Stimulated activated CD4-positive, alpha-beta T cell treated with anti-CD3 and anti-CD28 coated beads, Interleukin-1b, Interleukin-23, amount 100 ng/mL, for 1 hour (primary cell): ENCODE results near the gene DISC1.
"Not testable (repeated sequence)": the region's sequence is repeated elsewhere in the genome, so short reads cannot be mapped to it uniquely, and the experiment has no call there.

Source experiments
- DNase-seq, 2 donors: peaks; one replicate each; pipeline ENCODE4 v3.0.0-alpha.2; 2020; ENCODE audit warnings: low read depth in 2 of 2

Gene DISC1

DNA sequence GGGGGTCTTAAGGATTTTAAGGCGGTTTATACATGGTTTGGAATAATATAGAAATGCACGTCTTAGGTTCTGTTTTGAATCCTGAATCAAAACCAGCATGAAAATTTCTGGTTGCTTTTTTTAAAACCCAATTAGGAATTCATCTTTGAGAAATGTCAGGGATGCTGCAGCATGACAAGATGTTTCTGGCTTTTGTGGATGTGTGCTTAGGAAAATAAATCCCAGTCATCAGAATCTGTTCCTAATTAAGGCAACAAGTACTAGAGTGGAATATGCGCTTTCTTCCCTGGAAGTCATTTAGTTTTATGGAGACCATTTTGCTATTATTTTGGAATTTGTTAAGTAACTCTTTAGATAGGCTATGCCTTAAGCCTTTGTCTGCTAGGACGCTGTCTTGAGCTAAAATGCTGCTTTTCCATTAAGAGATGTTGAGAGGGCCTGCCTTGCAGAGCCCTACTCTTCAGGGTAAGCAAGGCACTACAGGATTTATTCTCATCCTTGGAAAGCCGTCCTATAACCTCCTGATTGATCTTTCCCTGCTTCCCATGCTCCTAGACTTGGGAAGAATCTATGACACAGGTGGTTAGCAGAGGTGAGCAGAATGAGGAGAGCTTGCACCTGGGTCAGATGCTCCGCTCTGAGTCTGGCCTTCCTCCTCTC, 332.8 kb downstream of the DISC1 start:
- no peak for DNase-seq

DNA sequence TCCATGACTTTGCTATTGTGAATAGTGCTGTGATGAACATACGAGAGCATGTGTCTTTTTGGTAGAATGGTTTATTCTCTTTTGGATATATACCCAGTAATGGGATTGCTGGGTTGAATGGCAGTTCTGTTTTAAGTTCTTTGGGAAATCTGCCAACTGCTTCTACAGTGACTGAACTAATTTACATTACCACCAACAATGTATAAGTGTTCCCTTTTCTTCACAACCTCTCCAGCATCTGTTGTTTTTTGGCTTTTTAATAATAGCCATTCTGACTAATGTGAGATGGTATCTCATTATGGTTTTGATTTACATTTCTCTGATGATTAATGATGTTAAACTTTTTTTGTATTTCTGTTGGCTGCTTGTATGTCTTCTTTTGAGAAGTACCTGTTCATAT, 335.2 kb downstream of the DISC1 start:
- not testable (repeated sequence) for DNase-seq

DNA sequence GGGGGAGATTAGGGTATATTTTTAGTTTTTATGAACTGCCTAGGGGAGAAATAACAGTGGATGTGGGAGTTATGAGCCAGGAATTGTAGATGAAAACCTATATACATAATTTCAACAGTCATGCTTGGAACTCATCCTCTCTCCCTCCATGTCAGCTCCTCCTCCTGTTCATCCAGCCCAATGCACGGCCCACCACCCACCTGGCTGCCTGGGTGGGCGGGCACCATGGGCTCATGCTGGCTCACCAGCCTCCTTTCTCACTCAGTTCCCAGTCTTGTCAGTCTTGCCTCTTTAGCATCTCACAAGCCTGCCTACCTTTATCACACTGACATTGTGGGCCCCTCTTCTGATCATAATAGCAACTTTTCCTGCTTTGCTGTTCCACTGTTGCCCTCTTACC, 336.0 kb downstream of the DISC1 start:
- no peak for DNase-seq

DNA sequence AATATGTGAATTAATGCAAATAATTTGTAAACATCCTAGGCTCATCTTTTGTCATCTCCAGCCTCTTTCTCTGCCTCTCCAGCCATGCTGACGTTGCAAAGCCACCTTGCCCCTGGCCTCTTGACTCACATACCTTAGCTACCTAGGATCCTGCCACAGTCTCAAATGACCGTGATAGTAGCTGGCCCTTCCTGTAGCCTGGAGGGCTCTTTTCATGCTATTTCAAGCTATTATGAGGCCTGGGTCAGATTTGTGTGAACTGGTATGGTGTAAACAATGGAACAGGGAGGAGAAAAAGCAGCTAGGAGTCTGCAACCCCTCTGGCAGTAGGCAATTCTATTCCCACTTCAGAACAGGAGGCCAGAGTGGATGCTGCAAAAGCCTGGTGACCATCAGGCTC, 337.7 kb downstream of the DISC1 start:
- no peak for DNase-seq

GRCh38 chr1:231964961-231965360, 338.4 kb downstream of the DISC1 start:
- no peak for DNase-seq

- DNase-seq = no peak
Observed at GRCh38 chr1:231965615-231966014, 339.0 kb downstream of the DISC1 start.

DNA sequence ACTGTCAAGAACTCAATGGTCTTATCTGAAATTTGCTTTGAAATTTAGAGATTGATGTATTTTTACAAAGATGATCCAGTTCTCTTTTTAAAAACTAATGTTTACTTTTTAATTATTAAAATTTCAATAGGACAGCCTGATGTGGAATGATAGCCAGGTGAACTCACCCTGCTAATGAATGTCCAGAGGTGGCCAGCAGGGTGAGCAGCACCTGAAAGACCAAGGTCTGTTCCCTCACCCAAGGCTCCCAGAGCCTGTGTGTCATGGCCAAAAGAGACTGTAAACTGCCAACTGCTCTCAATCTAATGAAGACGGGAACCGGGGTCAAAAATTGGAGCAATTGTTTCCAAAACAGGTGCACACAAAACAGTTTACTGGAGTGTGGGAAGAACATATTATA, 340.4 kb downstream of the DISC1 start:
- DNase-seq = no peak

DNA sequence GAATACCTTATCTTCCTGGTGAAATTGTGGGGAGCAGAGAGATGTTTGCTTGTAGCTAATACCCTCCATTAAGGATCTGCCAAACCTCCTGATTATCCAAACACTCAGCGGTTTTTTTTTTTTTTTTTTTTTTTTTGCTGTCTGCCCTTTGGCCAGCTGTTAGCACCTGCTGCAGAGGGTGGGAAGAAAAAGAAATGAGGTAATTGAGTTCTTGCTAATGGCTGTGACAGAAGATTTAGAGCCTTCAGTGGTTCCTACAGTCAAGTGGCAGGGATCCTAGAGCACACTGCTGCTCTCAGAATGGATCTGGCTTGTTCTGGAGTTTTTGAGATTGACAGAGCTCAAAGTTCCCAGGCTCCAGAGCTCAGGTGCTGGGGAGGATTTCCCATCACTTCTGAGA, 342.5 kb downstream of the DISC1 start:
- DNase-seq = no peak

GRCh38 chr1:231969761-231970160, 343.2 kb downstream of the DISC1 start:
- DNase-seq = not testable (repeated sequence)

GRCh38 chr1:231970684-231971083, 344.1 kb downstream of the DISC1 start:
- DNase-seq = no peak

DNA sequence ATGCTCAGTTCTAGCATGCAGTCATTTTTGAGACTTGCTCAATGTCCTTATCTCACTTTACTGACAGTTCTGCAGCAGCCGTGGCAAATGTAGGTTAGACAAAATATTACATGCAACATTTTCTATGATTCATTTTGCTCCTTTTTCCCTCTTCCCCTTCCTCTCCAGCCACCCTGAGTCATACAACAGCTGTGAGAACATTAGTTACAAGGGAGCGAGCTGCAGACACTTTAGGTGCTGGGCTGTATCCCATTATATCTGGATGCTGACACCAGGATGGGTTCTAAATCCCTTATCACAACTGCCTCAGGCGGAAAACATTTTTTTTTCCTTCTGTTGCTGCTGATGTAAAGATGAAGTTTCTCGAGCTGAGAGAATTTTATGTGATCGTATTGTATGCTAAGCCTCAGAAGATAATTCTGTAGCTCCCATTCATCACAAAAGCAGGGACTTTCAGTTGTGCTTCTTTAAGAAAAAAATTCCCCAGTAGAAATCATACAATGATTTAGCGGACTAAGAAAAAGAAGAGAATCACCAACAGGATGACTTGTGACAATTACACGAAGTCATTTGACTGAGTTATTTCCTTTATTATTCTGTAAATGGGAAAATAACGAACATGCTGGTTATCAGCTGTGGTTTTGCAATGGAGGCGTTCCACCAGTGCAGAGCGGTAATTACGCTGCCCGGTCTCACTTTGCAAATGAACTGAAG, 345.0 kb downstream of the DISC1 start:
- no peak for DNase-seq

DNA sequence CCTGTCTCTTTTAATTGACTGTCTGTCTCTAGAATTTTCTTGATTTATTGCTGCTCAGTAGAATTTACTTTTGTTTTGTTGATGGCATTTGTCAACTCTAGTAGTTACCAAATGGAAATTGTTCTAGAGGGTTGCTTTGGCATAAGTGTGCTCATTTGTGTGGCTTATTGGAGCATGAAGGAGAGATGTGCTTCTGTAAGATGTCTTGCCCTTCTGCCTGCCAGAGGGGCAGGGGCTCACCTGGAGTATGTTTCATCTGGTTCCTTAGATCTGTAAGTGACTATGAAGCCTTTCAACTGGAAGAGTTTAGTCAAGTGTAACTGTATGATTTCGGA, 345.5 kb downstream of the DISC1 start:
- DNase-seq = no peak

DNA sequence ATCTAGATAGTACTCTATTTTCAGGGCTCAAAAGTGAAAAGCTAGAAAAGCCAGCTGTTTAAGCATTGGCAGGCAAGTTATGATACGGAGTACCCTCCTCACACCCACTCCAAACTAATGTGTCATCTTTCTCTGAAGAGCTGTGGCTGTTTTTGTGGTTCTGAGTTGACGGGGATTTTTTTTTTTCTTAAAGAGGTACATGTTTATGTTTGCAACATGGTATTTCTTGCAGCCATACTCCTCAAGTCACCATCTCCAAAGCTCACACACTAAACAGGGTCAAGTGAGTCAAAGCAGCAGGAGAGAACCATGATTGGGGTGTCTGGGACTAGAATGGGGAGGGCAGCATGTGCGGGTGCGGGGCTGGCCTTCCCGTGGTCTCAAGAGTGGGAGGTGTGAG, 347.2 kb downstream of the DISC1 start:
- DNase-seq = no peak

GRCh38 chr1:231976231-231976630, 349.6 kb downstream of the DISC1 start:
- no peak for DNase-seq

- no peak for DNase-seq
Observed at GRCh38 chr1:231981675-231982074, 355.1 kb downstream of the DISC1 start.

- no peak for DNase-seq
Observed at GRCh38 chr1:231982871-231983587, 356.4 kb downstream of the DISC1 start.

GRCh38 chr1:231983588-231984193, 357.1 kb downstream of the DISC1 start:
- DNase-seq = no peak

DNA sequence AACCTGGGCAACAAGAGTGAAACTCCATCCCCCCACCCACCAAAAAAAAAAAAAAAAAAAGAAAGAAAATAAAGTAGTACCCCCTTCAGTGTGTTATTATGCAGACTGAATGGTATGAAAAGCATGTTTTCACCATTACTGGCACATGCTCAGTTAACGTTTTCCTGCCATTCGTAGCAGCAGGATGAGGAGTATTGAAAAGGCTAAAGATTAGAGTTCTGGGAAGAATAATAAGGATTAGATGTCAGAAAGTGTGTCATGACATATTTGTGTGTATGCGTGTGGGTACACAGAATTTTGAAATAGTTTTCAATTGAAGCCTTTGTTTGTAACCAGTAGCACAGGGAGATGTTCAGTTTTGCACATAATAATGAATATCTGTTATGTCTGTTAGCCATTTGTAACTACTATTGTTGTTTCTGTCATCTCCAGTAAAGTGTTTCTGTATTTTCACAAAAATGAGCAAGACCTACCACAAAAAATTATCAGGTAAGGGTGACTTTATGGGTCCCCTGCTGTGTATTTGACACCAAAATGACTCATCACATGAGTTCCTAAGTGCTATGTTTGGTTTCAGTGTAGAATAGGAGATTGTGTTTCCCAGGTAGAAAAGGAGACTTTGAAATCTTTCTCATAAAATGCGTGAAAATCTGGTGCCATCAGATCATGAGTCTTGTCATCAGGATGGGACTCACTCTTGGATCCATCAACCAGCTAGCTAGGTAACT, 358.9 kb downstream of the DISC1 start:
- DNase-seq = no peak

GRCh38 chr1:231986631-231987336, 360.2 kb downstream of the DISC1 start:
- DNase-seq = no peak

- DNase-seq = no peak
Observed at GRCh38 chr1:231990388-231990787, 363.8 kb downstream of the DISC1 start.

DNA sequence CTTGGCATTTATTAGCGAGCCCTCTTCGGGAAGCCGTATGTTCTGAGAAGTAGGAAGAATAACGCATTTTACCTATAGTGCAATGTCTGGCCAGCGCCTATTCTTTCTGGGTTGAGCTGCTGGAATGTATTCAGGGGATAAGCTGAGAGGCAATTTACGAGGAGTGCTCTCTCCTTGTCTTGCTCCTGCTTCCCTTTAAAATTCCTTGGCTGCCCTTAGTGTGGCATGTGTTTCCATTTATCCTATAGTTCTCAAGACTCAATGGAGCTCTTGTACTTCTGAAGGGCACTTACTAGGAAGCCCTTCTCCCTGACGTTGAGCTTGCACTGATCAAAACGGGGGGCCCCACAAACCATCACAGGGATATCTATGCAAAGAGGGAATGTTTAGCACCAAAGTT, 364.6 kb downstream of the DISC1 start:
- no peak for DNase-seq
